Activated naive CD8-positive, alpha-beta T cell treated with anti-CD3 and anti-CD28 coated beads, Interleukin-2, amount 10 ng/mL, durations not matched to agents 7 days and 5 days (primary cell): ENCODE data around the gene MIPOL1. TPM values are rescaled to one million over a fixed set of nuclear protein-coding genes. Genes with fewer than 3 reads are reported as not detected.

ENCODE experiments used
- ATAC-seq: fragments of 150-1000 bp; cut with Tn5 transposase; one replicate; pipeline ENCODE4 v1.10.0; 2021; ENCODE audit warnings: low read depth, moderate library complexity
- POLR2A ChIA-PET: fragments of 350-600 bp; sonication (Branson Sonifier 250); formaldehyde crosslinking; loops from one replicate; lab custom pipeline; 2021; ENCODE audit warnings: antibody characterized with exemption; lab: Charles Lee
- DNase-seq: peaks from one replicate; pipeline ENCODE4 v3.0.0; 2021
- H3K27ac Mint-ChIP-seq: one replicate; pipeline ENCODE4 v1.8.0; 2022; ENCODE audit warnings: mild to moderate bottlenecking, mixed read lengths
- H3K27me3 Mint-ChIP-seq: one replicate; pipeline ENCODE4 v1.8.0; 2022; ENCODE audit warnings: mild to moderate bottlenecking, moderate library complexity, mixed read lengths
- H3K36me3 Mint-ChIP-seq: one replicate; pipeline ENCODE4 v1.8.0; 2021; ENCODE audit warnings: mild to moderate bottlenecking, mixed read lengths
- H3K4me1 Mint-ChIP-seq: one replicate; pipeline ENCODE4 v1.8.0; 2021; ENCODE audit warnings: mixed read lengths
- H3K4me3 Mint-ChIP-seq: one replicate; pipeline ENCODE4 v1.8.0; 2022; ENCODE audit warnings: mild to moderate bottlenecking, moderate library complexity, mixed read lengths
- H3K9me3 Mint-ChIP-seq: one replicate; pipeline ENCODE4 v1.8.0; 2021; ENCODE audit warnings: mixed read lengths
- total RNA-seq, 2 experiments: library from RNA; stranded (reverse); gene quantifications; one replicate each; pipeline ENCODE4 v1.2.3, GENCODE V29; 2021

MIPOL1 gene
- total RNA-seq, 2 experiments from 2014 or later: not detected

GRCh38 chr14:37593511-37594237, 395.9 kb downstream of the MIPOL1 start:
- ATAC-seq: no peak
- H3K27ac Mint-ChIP-seq: peak overlapping the region; percentile 70
- peaks cover 73% of the 10 kb centered on the region for H3K27me3 Mint-ChIP-seq
- peaks cover 3% of the 10 kb centered on the region for H3K9me3 Mint-ChIP-seq
- POLR2A ChIA-PET: no interaction called here
- H3K4me3 Mint-ChIP-seq: peak overlapping the region; percentile 47
- DNase-seq: no peak
- H3K36me3 Mint-ChIP-seq: peaks cover 4% of the 10 kb centered on the region
- peaks cover 6% of the 10 kb centered on the region for H3K4me1 Mint-ChIP-seq

- ATAC-seq (peak; percentile 8), DNase-seq (peak; percentile 35)
- POLR2A ChIA-PET: no interaction called here
- Mint-ChIP-seq H3K36me3 (peaks cover 4% of the 10 kb centered on the region), H3K4me3 (peak overlapping the region; percentile 47), H3K27ac (peak overlapping the region; percentile 70), H3K27me3 (peaks cover 73% of the 10 kb centered on the region), H3K9me3 (peaks cover 2% of the 10 kb centered on the region), H3K4me1 (peaks cover 6% of the 10 kb centered on the region)
Observed at GRCh38 chr14:37594238-37594970, 396.7 kb downstream of the MIPOL1 start.

GRCh38 chr14:37594971-37595808, 397.5 kb downstream of the MIPOL1 start, which contains the start of the genes FOXA1 and TTC6:
Gene FOXA1 (minus strand): TSS chr14:37595249. CDS start chr14:37594972, 277 bp downstream.
Gene TTC6 (plus strand): TSS chr14:37595629. CDS start chr14:37622065, 26,436 bp downstream.
- Mint-ChIP-seq H3K4me3 (peak within 1 kb of the TSS; percentile 56), H3K36me3 (peaks cover 4% of the 10 kb centered on the region), H3K27me3 (peaks cover 76% of the 10 kb centered on the region), H3K4me1 (peaks cover 6% of the 10 kb centered on the region), H3K27ac (peak within 1 kb of the TSS; percentile 70), H3K9me3 (peaks cover 2% of the 10 kb centered on the region)
- POLR2A ChIA-PET: no interaction called here
- DNase-seq (peak; percentile 30), ATAC-seq (peak; percentile 22)

GRCh38 chr14:37595809-37596621, 398.3 kb downstream of the MIPOL1 start:
- Mint-ChIP-seq H3K4me3 (peak overlapping the region; percentile 56), H3K27ac (peak overlapping the region; percentile 30), H3K27me3 (peaks cover 74% of the 10 kb centered on the region), H3K36me3 (peaks cover 4% of the 10 kb centered on the region), H3K9me3 (peaks cover 2% of the 10 kb centered on the region), H3K4me1 (peaks cover 6% of the 10 kb centered on the region)
- DNase-seq (peak; percentile 37), ATAC-seq (peak; percentile 62)
- POLR2A ChIA-PET: no interaction called here

GRCh38 chr14:37596790-37597472, 399.2 kb downstream of the MIPOL1 start:
- no peak for DNase-seq
- no peak overlapping the region for H3K4me3 Mint-ChIP-seq
- H3K27ac Mint-ChIP-seq: no peak overlapping the region
- peaks cover 4% of the 10 kb centered on the region for H3K36me3 Mint-ChIP-seq
- peaks cover 1% of the 10 kb centered on the region for H3K9me3 Mint-ChIP-seq
- POLR2A ChIA-PET: interaction anchor here (0.7 kb wide), 1 partner anchor 1788 kb away, joined by 3 read pairs; the partner anchor contains the start of gene RALGAPA1
- H3K4me1 Mint-ChIP-seq: peaks cover 6% of the 10 kb centered on the region
- ATAC-seq: no peak
- peaks cover 79% of the 10 kb centered on the region for H3K27me3 Mint-ChIP-seq

GRCh38 chr14:37597538-37597913, 399.8 kb downstream of the MIPOL1 start:
- Mint-ChIP-seq H3K36me3 (peaks cover 4% of the 10 kb centered on the region), H3K9me3 (peaks cover 1% of the 10 kb centered on the region), H3K27me3 (peaks cover 78% of the 10 kb centered on the region), H3K4me1 (peaks cover 6% of the 10 kb centered on the region), H3K4me3 (no peak overlapping the region), H3K27ac (no peak overlapping the region)
- ATAC-seq (no peak), DNase-seq (no peak)
- POLR2A ChIA-PET: interaction anchor here (0.7 kb wide), 1 partner anchor 1789 kb away, joined by 3 read pairs; the partner anchor contains the start of gene RALGAPA1

GRCh38 chr14:37597914-37598746, 400.4 kb downstream of the MIPOL1 start:
- no peak overlapping the region for H3K4me3 Mint-ChIP-seq
- ATAC-seq: no peak
- peaks cover 1% of the 10 kb centered on the region for H3K9me3 Mint-ChIP-seq
- DNase-seq: peak; percentile 33
- H3K27me3 Mint-ChIP-seq: peaks cover 72% of the 10 kb centered on the region
- H3K4me1 Mint-ChIP-seq: peaks cover 6% of the 10 kb centered on the region
- H3K27ac Mint-ChIP-seq: no peak overlapping the region
- H3K36me3 Mint-ChIP-seq: peaks cover 4% of the 10 kb centered on the region
- POLR2A ChIA-PET: no interaction called here

GRCh38 chr14:37598747-37599506, 401.2 kb downstream of the MIPOL1 start:
- POLR2A ChIA-PET: no interaction called here
- peak overlapping the region; percentile 18 for H3K4me3 Mint-ChIP-seq
- peaks cover 6% of the 10 kb centered on the region for H3K4me1 Mint-ChIP-seq
- H3K9me3 Mint-ChIP-seq: peaks cover 1% of the 10 kb centered on the region
- H3K27me3 Mint-ChIP-seq: peaks cover 67% of the 10 kb centered on the region
- no peak for ATAC-seq
- peaks cover 4% of the 10 kb centered on the region for H3K36me3 Mint-ChIP-seq
- H3K27ac Mint-ChIP-seq: no peak overlapping the region
- DNase-seq: no peak

GRCh38 chr14:37599507-37600368, 402.0 kb downstream of the MIPOL1 start:
- peaks cover 2% of the 10 kb centered on the region for H3K4me1 Mint-ChIP-seq
- H3K27me3 Mint-ChIP-seq: peaks cover 63% of the 10 kb centered on the region
- POLR2A ChIA-PET: no interaction called here

More at GRCh38 chr14:37599507-37600368, 402.0 kb downstream of the MIPOL1 start:
- DNase-seq (no peak), ATAC-seq (no peak)
- H3K36me3 Mint-ChIP-seq: no peaks in the 10 kb centered on the region
- H3K4me3 Mint-ChIP-seq: no peak overlapping the region
- H3K27ac Mint-ChIP-seq: peak overlapping the region; percentile 51
- peaks cover 1% of the 10 kb centered on the region for H3K9me3 Mint-ChIP-seq
